DOHH2 (cell line): ENCODE results near the gene BCL11B.

Experiments used
- H3F3A ChIP-seq: fragments of 200-600 bp; sonication (generic), shearing (Covaris generic); 2 replicates; pipeline ENCODE4 v1.6.0; 2016; ENCODE audit warnings: antibody characterized with exemption, mild to moderate bottlenecking; ENCODE audit not compliant: control insufficient read depth, insufficient read depth
- H3K27ac ChIP-seq: fragments of 200-600 bp; sonication (generic); 2 replicates; pipeline ENCODE4 v1.5.1; 2014; ENCODE audit warnings: low read depth, mild to moderate bottlenecking, low read length, moderate library complexity
- H3K27me3 ChIP-seq: fragments of 200-600 bp; sonication (generic); 2 replicates; pipeline ENCODE4 v1.6.1; 2014; ENCODE audit warnings: mild to moderate bottlenecking, low read length, mixed read lengths; ENCODE audit not compliant: control insufficient read depth
- H3K36me3 ChIP-seq: fragments of 200-600 bp; sonication (generic); 2 replicates; pipeline ENCODE4 v1.6.1; 2014; ENCODE audit warnings: mild to moderate bottlenecking, low read length, moderate library complexity, mixed read lengths; ENCODE audit not compliant: control insufficient read depth
- H3K4me1 ChIP-seq: fragments of 200-600 bp; sonication (generic); 2 replicates; pipeline ENCODE4 v1.6.1; 2014; ENCODE audit warnings: mild to moderate bottlenecking, low read length, mixed read lengths; ENCODE audit not compliant: control insufficient read depth
- H3K4me2 ChIP-seq: fragments of 200-600 bp; sonication (generic); 2 replicates; pipeline ENCODE4 v1.6.0; 2014; ENCODE audit warnings: mild to moderate bottlenecking, low read length, moderate library complexity
- H3K4me3 ChIP-seq: fragments of 200-600 bp; sonication (generic); 2 replicates; pipeline ENCODE4 v1.5.1; 2014; ENCODE audit warnings: mild to moderate bottlenecking, low read length, mixed read lengths
- H3K79me2 ChIP-seq: fragments of 200-600 bp; sonication (generic); 2 replicates; pipeline ENCODE4 v1.6.1; 2014; ENCODE audit warnings: mild to moderate bottlenecking, low read length, mixed read lengths; ENCODE audit not compliant: control insufficient read depth
- H3K9me2 ChIP-seq: fragments of 200-600 bp; sonication (generic); replicated peaks from 2 replicates; pipeline ENCODE4 v1.6.1; 2014; ENCODE audit warnings: mild to moderate bottlenecking, low read length, mixed read lengths; ENCODE audit not compliant: control insufficient read depth
- H3K9me3 ChIP-seq: fragments of 200-600 bp; sonication (generic); 2 replicates; pipeline ENCODE4 v1.6.1; 2014; ENCODE audit warnings: antibody characterized with exemption, low read length, mixed read lengths; ENCODE audit not compliant: control insufficient read depth, insufficient read depth
- H4K20me1 ChIP-seq: fragments of 200-600 bp; sonication (generic); 2 replicates; pipeline ENCODE4 v1.6.0; 2014; ENCODE audit warnings: low read depth, mild to moderate bottlenecking, antibody characterized with exemption, low read length, moderate library complexity; ENCODE audit not compliant: control insufficient read depth, insufficient read depth
- EZH2phosphoT487 ChIP-seq: fragments of 200-600 bp; sonication (generic); IDR thresholded peaks from 2 replicates; pipeline ENCODE4 v1.6.1; 2017; ENCODE audit warnings: borderline replicate concordance, mild to moderate bottlenecking, antibody characterized with exemption, low read length, moderate library complexity, mixed read lengths
- TF ChIP-seq, protein P1 (sequence below): fragments of 200-600 bp; sonication (generic); IDR thresholded peaks from one replicate; pipeline ENCODE4 v1.5.1; 2014; ENCODE audit warnings: antibody characterized with exemption, mild to moderate bottlenecking, low read depth, low read length; ENCODE audit not compliant: poor library complexity, severe bottlenecking

Gene BCL11B

DNA sequence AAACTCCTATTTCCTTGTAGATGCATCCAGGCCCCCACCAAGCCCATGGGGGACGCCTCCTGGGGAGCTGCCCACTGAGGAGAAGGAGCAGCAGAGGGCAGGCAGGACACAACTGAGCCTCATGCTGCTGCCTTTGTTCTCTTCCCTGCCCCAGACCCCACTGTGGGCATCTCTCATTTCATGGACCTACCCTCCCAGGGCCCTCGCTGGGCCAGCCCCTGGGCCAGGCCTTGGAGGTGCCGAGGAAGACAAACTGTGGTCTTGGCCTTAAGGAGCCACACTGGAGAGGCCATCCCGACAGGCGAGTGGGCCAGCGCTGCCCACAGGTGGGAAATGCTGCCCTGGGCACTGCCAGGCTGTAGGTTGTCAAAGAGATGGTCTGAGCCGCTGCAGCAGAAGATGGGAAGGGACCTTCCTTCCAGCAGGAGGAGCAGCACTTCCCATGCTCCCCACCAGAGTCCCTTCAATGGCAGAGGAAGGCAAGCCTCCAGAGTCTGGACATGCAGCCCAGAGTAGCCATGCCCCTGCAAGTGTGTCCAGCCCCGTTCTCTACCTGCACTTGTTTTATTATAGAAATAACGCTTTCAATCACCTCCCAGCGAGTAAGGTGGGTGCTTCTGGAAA lies 147.4 kb downstream of the BCL11B start:
- no peaks in the 10 kb centered on the region for H3K4me1 ChIP-seq
- no peaks in the 10 kb centered on the region for H3F3A ChIP-seq
- H3K4me2 ChIP-seq, result no peak overlapping the region
- H3K36me3 ChIP-seq, result no peaks in the 10 kb centered on the region
- TF ChIP-seq EZH2phosphoT487, result no peak
- H3K4me3 ChIP-seq, result no peak overlapping the region
- H3K9me2 ChIP-seq, result no peaks in the 10 kb centered on the region
- no peaks in the 10 kb centered on the region for H3K9me3 ChIP-seq
- H3K79me2 ChIP-seq, result no peaks in the 10 kb centered on the region
- H3K27ac ChIP-seq, result no peak overlapping the region
- H4K20me1 ChIP-seq, result no peaks in the 10 kb centered on the region
- H3K27me3 ChIP-seq, result no peaks in the 10 kb centered on the region

DNA sequence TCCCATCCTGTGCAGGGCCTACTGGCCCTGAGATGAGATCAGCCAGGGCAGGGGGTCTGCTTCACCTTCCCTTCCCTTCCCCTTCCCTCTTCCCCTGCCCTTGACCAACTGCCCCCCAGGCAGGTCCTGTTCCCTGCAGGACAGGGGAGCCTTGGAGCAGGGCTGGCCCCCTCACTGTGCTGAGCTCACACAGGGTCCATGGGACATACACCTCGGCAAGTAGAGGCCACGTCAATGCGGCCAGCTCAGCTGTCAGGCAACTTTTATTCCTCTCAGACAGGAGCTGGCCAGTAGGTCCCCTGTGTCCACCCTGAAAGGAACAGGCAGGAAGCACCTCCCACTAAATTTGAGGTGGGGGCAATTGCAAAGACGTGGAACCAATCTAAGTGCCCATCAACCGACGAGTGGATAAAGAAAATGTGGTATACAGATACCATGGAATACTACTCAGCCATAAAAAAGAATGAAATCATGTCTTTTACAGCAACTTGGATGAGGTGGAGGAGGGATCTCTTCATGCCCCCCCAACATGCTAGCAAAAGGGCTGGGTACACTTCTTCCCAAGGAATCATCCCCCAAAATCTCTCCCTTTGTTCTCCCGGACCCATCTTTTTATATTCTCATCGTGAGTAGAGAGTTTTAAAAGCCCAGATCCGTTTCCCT lies 148.7 kb downstream of the BCL11B start:
- H4K20me1 ChIP-seq, result no peaks in the 10 kb centered on the region
- TF ChIP-seq EZH2phosphoT487, result no peak
- TF ChIP-seq, protein P1, sequence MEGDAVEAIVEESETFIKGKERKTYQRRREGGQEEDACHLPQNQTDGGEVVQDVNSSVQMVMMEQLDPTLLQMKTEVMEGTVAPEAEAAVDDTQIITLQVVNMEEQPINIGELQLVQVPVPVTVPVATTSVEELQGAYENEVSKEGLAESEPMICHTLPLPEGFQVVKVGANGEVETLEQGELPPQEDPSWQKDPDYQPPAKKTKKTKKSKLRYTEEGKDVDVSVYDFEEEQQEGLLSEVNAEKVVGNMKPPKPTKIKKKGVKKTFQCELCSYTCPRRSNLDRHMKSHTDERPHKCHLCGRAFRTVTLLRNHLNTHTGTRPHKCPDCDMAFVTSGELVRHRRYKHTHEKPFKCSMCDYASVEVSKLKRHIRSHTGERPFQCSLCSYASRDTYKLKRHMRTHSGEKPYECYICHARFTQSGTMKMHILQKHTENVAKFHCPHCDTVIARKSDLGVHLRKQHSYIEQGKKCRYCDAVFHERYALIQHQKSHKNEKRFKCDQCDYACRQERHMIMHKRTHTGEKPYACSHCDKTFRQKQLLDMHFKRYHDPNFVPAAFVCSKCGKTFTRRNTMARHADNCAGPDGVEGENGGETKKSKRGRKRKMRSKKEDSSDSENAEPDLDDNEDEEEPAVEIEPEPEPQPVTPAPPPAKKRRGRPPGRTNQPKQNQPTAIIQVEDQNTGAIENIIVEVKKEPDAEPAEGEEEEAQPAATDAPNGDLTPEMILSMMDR, result no peak
- no peaks in the 10 kb centered on the region for H3K27me3 ChIP-seq

DNA sequence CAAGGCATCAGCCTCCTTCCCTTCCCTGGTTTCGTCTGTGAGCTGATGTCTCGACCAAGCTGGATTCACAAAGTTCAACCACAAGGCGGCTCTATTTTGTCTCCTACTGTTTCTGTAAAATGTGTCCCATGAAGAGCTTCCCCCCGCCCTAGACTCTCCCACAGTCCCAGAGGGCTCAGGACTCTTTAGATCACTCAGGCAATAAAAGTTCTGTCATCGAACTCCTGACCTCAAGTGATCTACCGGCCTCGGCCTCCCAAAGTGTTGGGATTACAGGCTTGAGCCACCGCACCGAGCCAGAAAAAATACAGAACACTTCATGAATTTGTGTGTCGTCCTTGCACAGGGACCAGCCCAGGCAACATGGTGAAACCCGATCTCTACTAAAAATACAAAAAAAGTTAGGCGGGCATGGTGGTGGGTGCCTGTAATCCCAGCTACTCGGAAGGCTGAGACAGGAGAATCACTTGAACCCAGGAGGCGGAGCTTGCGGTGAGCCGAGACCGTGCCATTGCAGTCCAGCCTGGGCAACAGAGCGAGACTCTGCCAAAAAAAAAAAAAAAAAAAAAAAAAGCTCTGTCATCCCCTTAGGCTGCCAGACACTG lies 149.4 kb downstream of the BCL11B start:
- Histone ChIP-seq H3K9me2 (no peaks in the 10 kb centered on the region), H3K27ac (no peak overlapping the region), H3K4me3 (no peak overlapping the region), H3K4me2 (no peak overlapping the region), H3K36me3 (no peaks in the 10 kb centered on the region), H3K4me1 (no peaks in the 10 kb centered on the region), H3K79me2 (no peaks in the 10 kb centered on the region), H3K9me3 (no peaks in the 10 kb centered on the region), H3F3A (no peaks in the 10 kb centered on the region), H4K20me1 (no peaks in the 10 kb centered on the region), H3K27me3 (no peaks in the 10 kb centered on the region)
- no peak for TF ChIP-seq EZH2phosphoT487
- TF ChIP-seq, protein P1, result no peak

More for the DNA sequence above, 148.7 kb downstream of the BCL11B start:
- H3K4me2 ChIP-seq, result no peak overlapping the region
- no peaks in the 10 kb centered on the region for H3K9me2 ChIP-seq
- H3K9me3 ChIP-seq, result no peaks in the 10 kb centered on the region
- no peak overlapping the region for H3K27ac ChIP-seq
- H3K4me1 ChIP-seq, result no peaks in the 10 kb centered on the region
- no peak overlapping the region for H3K4me3 ChIP-seq
- H3K36me3 ChIP-seq, result no peaks in the 10 kb centered on the region
- H3K79me2 ChIP-seq, result no peaks in the 10 kb centered on the region
- no peaks in the 10 kb centered on the region for H3F3A ChIP-seq
